Ovary (tissue), 3 donors: Measurements from ENCODE around the gene ATP5PB.

ENCODE experiments used
- CTCF ChIP-seq, 3 donors: fragments of 450-650 bp in 2 of 3; fragments of 200-600 bp in 1 of 3; IDR thresholded peaks; one replicate each; pipeline versions ENCODE4 v1.5.1 to v1.8.0; 2016 to 2022; ENCODE audit warnings: antibody characterized with exemption in 3 of 3, mild to moderate bottlenecking in 1 of 3
- EP300 ChIP-seq: sonication (generic); formaldehyde crosslinking; IDR thresholded peaks from one replicate; pipeline ENCODE4 v1.6.1; 2017; ENCODE audit warnings: antibody characterized with exemption
- POLR2A ChIP-seq: fragments of 450-650 bp; IDR thresholded peaks from one replicate; pipeline ENCODE4 v1.6.1; 2017; ENCODE audit warnings: antibody characterized with exemption, mild to moderate bottlenecking, moderate library complexity
- donor health status: DM: no; HTN: no; CAD: no.

- no peak for TF ChIP-seq CTCF (IDR thresholded peaks at IDR 0.05)
- no peak for TF ChIP-seq EP300
- no peak for TF ChIP-seq POLR2A
These were observed 28.9 kb upstream of the ATP5PB start for GRCh38 chr1:111420377-111420776.
